ENCODE data around the gene ABCG1.

DNA sequence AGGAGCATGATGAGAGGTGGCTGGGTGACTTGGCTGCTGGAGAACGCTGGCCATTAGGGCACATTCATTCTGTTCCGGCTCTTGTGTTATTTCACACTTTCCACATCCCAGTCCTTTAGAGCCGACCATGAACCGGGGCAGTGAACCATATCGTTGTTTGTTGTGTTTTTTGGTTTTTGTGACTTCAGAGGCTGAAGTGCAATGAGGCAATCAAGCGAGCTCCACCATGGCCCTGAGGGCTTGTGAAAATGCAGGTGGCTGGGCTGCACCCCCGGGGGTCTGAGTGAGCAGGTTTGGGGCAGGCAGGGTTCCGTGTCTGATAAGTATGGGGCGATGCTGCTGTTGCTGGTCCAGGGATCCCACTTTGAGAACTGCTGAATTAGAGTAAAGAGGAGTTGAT, 23.7 kb downstream of the ABCG1 start:
- TF ChIP-seq, protein P1, sequence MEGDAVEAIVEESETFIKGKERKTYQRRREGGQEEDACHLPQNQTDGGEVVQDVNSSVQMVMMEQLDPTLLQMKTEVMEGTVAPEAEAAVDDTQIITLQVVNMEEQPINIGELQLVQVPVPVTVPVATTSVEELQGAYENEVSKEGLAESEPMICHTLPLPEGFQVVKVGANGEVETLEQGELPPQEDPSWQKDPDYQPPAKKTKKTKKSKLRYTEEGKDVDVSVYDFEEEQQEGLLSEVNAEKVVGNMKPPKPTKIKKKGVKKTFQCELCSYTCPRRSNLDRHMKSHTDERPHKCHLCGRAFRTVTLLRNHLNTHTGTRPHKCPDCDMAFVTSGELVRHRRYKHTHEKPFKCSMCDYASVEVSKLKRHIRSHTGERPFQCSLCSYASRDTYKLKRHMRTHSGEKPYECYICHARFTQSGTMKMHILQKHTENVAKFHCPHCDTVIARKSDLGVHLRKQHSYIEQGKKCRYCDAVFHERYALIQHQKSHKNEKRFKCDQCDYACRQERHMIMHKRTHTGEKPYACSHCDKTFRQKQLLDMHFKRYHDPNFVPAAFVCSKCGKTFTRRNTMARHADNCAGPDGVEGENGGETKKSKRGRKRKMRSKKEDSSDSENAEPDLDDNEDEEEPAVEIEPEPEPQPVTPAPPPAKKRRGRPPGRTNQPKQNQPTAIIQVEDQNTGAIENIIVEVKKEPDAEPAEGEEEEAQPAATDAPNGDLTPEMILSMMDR (IDR thresholded peaks at IDR 0.05): no peak
- TF ChIP-seq POLR2A (IDR thresholded peaks at IDR 0.05): no peak

All from heart left ventricle (tissue), 13 donors.